DND-41 (cell line): ENCODE measurements around the gene METRN.
A peak's percentile ranks its signal among the peaks of the same experiment; 100 is the strongest.

Experiments used
- ATAC-seq: fragments of 200-7000 bp; cut with Tn5 transposase; 3 replicates; pipeline ENCODE4 v1.9.1; 2021; ENCODE audit warnings: low read depth; ENCODE audit not compliant: insufficient read depth
- DNase-seq: peaks from one replicate; pipeline ENCODE4 v3.0.0-alpha.2; 2020
- H2AFZ ChIP-seq: 2 replicates; pipeline ENCODE4 v1.6.0; 2012; ENCODE audit warnings: low read depth, low read length
- H3K27ac ChIP-seq: 2 replicates; pipeline ENCODE4 v1.5.1; 2012; ENCODE audit warnings: low read length, inconsistent platforms
- H3K27me3 ChIP-seq: fragments of 200-600 bp; sonication (generic); 2 replicates; pipeline ENCODE4 v1.6.0; 2012; ENCODE audit warnings: low read length, mild to moderate bottlenecking, inconsistent platforms; ENCODE audit not compliant: insufficient read depth, poor library complexity
- H3K36me3 ChIP-seq: 2 replicates; pipeline ENCODE4 v1.5.1; 2012; ENCODE audit warnings: low read length, inconsistent platforms; ENCODE audit not compliant: insufficient read depth
- H3K4me1 ChIP-seq: 2 replicates; pipeline ENCODE4 v1.5.1; 2012; ENCODE audit warnings: mild to moderate bottlenecking, low read length; ENCODE audit not compliant: insufficient read depth
- H3K4me2 ChIP-seq: 2 replicates; pipeline ENCODE4 v1.6.0; 2012; ENCODE audit warnings: mild to moderate bottlenecking, moderate library complexity, low read length, inconsistent platforms; ENCODE audit not compliant: insufficient read depth
- H3K4me3 ChIP-seq, 2 experiments: fragments of 200-600 bp in 1 of 2; shearing (Covaris generic) in 1 of 2; 2 replicates each; pipeline ENCODE4 v1.5.1; 2012 to 2016; ENCODE audit warnings: inconsistent platforms in 2 of 2, low read length in 2 of 2, mild to moderate bottlenecking in 2 of 2, low read depth in 1 of 2, moderate library complexity in 1 of 2
- H3K79me2 ChIP-seq: 2 replicates; pipeline ENCODE4 v1.6.0; 2012; ENCODE audit warnings: low read length, inconsistent platforms; ENCODE audit not compliant: insufficient read depth
- H3K9ac ChIP-seq: 2 replicates; pipeline ENCODE4 v1.6.0; 2012; ENCODE audit warnings: low read depth, mild to moderate bottlenecking, inconsistent platforms, low read length, moderate library complexity
- H3K9me3 ChIP-seq: 2 replicates; pipeline ENCODE4 v1.5.1; 2012; ENCODE audit warnings: low read length, moderate library complexity, mild to moderate bottlenecking, inconsistent platforms; ENCODE audit not compliant: insufficient read depth, severe bottlenecking
- H4K20me1 ChIP-seq: 2 replicates; pipeline ENCODE4 v1.6.0; 2012; ENCODE audit warnings: low read length; ENCODE audit not compliant: insufficient read depth
- CTCF ChIP-seq: IDR thresholded peaks from 2 replicates; pipeline ENCODE4 v1.5.1; 2012; ENCODE audit warnings: borderline replicate concordance, low read length, moderate library complexity, mild to moderate bottlenecking; ENCODE audit not compliant: poor library complexity, severe bottlenecking; ENCODE audit errors: extremely low read depth
- EZH2 ChIP-seq: IDR thresholded peaks from 3 replicates; pipeline ENCODE4 v1.6.1; 2012; ENCODE audit warnings: borderline replicate concordance, low read depth, mild to moderate bottlenecking, moderate library complexity, low read length, inconsistent platforms; ENCODE audit not compliant: severe bottlenecking

The METRN gene

GRCh38 chr16:670485-671352 lies 44.2 kb upstream of the METRN start:
- H2AFZ ChIP-seq, result no peak overlapping the region
- H4K20me1 ChIP-seq, result peaks cover 53% of the 10 kb centered on the region
- no peak overlapping the region for H3K27ac ChIP-seq
- no peaks in the 10 kb centered on the region for H3K9me3 ChIP-seq
- peak overlapping the region; percentile 95; the same call in 1 of the 2 replicates for H3K4me2 ChIP-seq
- peaks cover 31% of the 10 kb centered on the region for H3K4me1 ChIP-seq
- no peak for ATAC-seq
- no peaks in the 10 kb centered on the region for H3K27me3 ChIP-seq
- TF ChIP-seq EZH2, result no peak
- TF ChIP-seq CTCF, result no peak
- H3K36me3 ChIP-seq, result peaks cover 73% of the 10 kb centered on the region
- peaks cover 40% of the 10 kb centered on the region for H3K79me2 ChIP-seq
- H3K9ac ChIP-seq, result no peak overlapping the region
- DNase-seq, result no peak
- no peak overlapping the region for H3K4me3 ChIP-seq

GRCh38 chr16:671353-672131 lies 43.4 kb upstream of the METRN start:
- Histone ChIP-seq H3K9me3 (no peaks in the 10 kb centered on the region), H3K79me2 (peaks cover 40% of the 10 kb centered on the region), H3K4me2 (no peak overlapping the region), H3K27ac (no peak overlapping the region), H3K9ac (no peak overlapping the region), H4K20me1 (peaks cover 57% of the 10 kb centered on the region), H3K4me3 (no peak overlapping the region), H3K27me3 (no peaks in the 10 kb centered on the region), H3K36me3 (peaks cover 69% of the 10 kb centered on the region), H3K4me1 (peaks cover 31% of the 10 kb centered on the region), H2AFZ (no peak overlapping the region)
- ATAC-seq, result no peak
- no peak for DNase-seq
- TF ChIP-seq CTCF (no peak), EZH2 (no peak)

- H3K36me3 ChIP-seq, result peaks cover 61% of the 10 kb centered on the region
- TF ChIP-seq CTCF, result no peak
- no peak for TF ChIP-seq EZH2
These were observed 42.5 kb upstream of the METRN start for GRCh38 chr16:672371-672770.

More at GRCh38 chr16:672371-672770, 42.5 kb upstream of the METRN start:
- no peak for DNase-seq
- Histone ChIP-seq H4K20me1 (peaks cover 57% of the 10 kb centered on the region), H2AFZ (no peak overlapping the region), H3K4me1 (peaks cover 24% of the 10 kb centered on the region), H3K9me3 (no peaks in the 10 kb centered on the region), H3K9ac (no peak overlapping the region), H3K27ac (no peak overlapping the region), H3K4me3 (no peak overlapping the region), H3K79me2 (peaks cover 37% of the 10 kb centered on the region), H3K27me3 (no peaks in the 10 kb centered on the region), H3K4me2 (no peak overlapping the region)
- ATAC-seq, result no peak
